NCI-H526 treated with DMSO at 0.1 percent for 48 hours (cell line): ENCODE measurements around the gene OR2AT4.
"Not testable (repeated sequence)": the region's sequence is repeated elsewhere in the genome, so short reads cannot be mapped to it uniquely, and the experiment has no call there.

Experiments used
- DNase-seq: peaks from one replicate; lab custom pipeline; 2025; lab: John Stamatoyannopoulos, UW

The OR2AT4 gene

GRCh38 chr11:75103380-75104026 is 6.8 kb upstream of the OR2AT4 start:
- no peak for DNase-seq

DNA sequence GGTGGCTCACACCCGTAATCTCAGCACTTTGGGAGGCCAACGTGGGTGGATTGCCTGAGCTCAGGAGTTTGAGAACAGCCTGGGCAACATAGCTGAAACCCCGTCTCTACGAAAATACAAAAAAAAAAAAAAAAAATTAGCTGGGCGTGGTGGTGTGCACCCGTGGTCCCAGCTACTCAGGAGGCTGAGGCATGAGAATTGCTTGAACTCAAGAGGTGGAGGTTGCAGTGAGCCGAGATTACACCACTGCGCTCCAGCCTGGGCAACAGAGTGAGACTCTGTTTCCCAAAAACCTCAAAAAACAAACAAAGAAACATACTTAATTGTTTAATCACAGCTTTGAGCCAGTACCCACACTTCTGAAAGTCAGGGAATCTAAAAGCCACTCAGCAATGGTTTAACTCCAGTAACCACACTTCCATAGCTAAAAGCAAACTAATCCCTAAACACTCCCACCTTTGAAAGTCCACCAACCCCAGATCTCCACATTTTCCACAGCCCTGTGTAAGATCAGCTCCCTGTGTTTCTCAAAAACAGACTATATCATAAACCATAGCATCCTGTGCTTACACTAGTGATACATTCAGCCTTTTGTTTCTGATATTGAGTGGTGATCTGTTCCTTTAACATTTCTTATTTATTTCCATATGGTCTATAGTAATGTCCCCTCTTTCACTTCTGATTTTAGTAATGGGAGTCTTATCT is 4.9 kb upstream of the OR2AT4 start:
- DNase-seq, result no peak

DNA sequence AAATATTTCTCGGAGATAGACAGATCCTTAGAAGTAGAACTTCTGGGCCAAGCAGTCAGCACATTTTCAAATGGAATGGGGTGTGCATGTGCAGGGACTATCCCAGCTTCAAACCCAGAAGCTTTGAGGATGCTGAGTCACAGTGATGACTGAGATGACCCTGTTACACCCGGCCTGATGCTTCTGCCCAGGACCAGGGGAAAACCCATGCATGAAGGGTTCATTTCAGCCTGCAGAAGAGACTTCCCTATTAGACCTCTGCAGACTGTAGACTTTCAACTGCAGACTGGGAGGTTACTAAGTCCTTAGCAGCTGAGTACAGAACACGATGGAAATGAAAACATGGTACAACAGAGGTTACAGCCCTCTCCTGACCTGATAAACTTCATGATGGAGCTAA is 3.6 kb upstream of the OR2AT4 start:
- no peak for DNase-seq

- DNase-seq, result no peak
Measured at GRCh38 chr11:75099635-75100034, 3.0 kb upstream of the OR2AT4 start.

DNA sequence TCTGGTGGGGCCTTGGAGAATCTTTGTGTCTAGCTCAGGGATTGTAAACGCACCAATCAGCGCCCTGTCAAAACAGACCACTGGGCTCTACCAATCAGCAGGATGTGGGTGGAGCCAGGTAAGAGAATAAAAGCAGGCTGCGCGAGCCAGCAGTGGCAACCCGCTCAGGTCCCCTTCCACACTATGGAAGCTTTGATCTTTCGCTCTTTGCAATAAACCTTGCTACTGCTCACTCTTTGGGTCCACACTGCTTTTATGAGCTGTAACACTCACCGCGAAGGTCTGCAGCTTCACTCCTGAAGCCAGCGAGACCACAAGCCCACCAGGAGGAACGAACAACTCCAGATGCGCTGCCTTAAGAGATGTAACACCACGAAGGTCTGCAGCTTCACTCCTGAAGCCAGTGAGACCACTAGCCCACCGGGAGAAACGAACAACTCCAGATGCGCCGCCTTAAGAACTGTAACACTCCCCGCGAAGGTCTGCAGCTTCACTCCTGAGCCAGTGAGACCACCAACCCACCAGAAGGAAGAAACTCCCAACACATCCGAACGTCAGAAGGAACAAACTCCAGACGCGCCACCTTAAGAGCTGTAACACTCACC is 2.3 kb upstream of the OR2AT4 start:
- not testable (repeated sequence) for DNase-seq

- DNase-seq, result not testable (repeated sequence)
Measured at GRCh38 chr11:75098181-75098580, 1.5 kb upstream of the OR2AT4 start.

- DNase-seq, result no peak
Measured at GRCh38 chr11:75097173-75097557, 489 bp upstream of the OR2AT4 start.

- DNase-seq, result not testable (repeated sequence)
Measured at GRCh38 chr11:75094382-75094781, 2.3 kb downstream of the OR2AT4 start.

DNA sequence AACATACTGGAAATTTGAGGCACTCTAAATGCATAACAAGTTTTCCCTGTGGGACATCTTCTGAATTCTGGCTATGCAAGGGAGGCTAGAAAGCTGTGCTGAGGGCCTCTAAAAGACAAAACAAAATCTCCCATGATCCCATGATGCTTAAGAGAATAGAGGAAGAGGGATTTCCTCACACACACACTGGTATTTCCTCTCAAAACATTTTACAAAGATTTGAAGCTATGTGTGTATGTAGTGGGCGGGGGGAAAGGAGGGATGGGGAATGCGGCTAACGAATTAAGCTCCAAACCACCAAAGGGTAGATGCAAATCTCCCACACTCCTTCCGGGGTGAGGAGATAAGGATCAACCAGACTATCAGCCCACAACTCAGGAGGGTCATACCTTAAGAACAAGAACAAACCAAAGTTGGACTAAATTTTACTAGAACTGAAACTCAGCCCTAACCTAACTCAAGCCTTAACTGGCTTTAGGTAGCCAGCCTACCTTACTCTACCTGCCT is 6.0 kb downstream of the OR2AT4 start:
- DNase-seq, result no peak

DNA sequence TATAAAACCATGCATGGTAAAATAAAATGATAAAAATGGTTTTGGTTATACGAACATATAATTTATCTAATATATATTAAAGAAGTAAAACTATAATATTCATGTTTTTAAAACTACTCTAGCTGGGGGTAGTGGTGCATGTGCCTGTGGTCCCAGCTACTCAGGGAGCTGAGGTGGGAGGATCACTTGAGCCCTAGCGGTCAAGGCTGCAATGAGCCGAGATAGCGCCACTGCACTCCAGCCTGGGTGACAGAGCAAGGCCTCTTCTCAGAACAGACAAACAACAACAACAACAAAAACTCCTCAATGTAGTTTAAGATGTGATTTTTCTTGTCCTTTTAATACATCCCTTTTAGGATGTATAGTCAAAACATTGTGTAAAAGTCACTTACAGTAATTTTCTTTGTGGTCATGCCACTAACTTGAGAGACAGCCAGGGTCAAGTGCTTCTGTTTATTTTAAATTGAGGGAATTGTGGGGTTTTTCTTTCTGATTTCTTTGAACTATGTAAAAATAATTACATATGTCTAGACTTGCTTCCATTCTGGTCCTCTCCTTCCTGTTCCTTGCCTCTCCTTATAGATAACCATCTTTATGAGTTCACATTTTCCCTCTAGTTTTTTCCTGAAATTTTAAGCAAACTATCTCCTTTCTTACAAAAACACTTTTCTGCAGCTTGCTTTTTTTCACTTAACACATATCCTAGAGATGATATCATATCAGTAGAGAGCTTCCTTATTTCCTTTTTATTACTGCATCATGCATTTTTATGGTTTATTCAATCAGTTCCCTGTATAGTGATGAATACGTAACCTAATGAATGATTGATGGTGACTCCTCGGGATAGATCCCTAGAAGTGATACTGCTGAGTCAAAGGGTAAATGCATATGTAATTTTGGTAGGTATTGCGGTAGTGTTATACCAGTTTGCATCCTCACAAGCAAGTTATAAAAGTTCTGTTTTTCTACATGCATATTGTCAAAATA is 9.1 kb downstream of the OR2AT4 start:
- no peak for DNase-seq

GRCh38 chr11:75084883-75085282 is 11.8 kb downstream of the OR2AT4 start:
- DNase-seq, result no peak

GRCh38 chr11:75083217-75083605 is 13.5 kb downstream of the OR2AT4 start:
- no peak for DNase-seq

DNA sequence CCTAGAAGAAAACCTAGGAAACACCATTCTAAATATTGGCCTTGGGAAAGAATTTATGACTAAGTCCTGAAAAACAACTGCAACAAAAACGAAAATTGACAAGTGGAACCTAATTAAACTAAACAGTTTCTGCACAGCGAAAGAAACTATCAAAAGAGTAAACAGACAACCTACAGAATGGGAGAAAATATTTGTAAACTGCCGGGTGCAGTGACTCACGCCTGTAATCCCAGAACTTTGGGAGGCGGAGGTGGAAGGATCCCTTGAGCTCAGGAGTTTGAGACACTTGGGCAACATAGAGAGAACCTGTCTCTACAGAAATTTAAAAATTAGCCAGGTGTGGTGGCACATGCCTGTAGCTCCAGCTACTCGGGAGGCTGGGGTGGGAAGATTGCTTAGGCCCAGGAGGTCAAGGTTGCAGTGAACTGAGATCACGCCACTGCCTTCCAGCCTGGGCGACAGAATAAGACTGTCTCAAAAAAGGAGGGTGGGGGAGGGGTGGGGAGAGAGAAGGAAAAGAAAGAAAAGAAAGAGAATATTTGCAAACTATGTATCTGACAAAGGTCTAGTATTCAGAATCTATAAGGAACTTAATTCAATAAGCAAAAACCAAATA is 14.0 kb downstream of the OR2AT4 start:
- DNase-seq, result no peak

- no peak for DNase-seq
Measured at GRCh38 chr11:75079546-75079945, 17.1 kb downstream of the OR2AT4 start.

DNA sequence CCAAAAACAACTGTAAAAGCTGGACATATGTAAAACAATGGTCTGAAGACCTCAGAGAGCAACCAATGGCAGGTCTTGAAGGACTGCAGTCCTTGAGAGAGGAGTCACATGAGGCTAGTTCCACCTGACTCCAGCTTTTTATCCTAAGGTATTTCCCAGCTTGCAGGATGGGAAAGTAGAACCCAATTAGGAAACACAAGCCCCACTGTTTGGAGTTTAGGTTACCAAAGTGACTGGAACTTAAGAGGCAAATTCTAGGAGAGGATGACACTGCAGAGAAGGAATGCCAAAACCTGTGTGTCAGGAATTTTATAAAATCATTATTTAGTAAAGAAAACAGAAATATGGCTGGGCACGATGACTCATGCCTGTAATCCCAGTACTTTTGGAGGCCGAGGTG is 18.4 kb downstream of the OR2AT4 start:
- no peak for DNase-seq

DNA sequence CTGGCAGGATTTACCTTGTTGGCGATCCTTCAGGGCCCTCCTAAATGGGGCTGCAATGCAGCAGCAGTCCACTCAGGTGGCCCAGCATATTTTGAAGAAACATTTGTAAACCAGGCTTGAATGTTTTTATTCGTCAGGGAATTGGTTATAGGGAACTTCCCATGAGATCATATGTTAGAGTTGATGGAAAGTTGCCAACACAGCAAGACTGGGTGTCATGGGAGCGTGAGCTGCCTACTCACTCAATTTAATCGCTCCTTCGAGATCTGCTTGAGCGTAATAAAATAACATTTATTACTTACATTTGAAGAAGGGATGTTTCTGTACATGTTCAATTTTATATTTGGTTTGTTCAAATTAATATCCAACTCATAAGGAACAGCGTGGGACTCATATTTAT is 19.4 kb downstream of the OR2AT4 start:
- DNase-seq, result no peak

DNA sequence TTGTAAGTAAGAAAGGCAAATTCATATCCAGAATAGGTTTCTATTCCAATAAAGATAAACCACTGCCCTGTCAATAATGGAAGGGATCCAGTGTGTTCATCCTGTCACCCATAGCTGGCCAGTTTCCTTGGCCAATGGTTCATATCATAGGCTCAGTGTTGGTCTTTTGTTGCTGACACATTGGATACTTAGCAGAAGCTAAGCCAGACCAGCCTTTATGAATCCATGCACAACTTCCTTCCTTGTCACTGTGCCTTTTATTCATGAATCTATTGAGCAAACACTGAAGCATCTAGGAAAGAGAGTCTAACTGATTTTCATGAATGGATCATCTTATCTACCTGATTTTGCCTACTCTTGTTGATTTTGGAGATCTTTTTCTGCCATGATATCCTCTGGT is 20.0 kb downstream of the OR2AT4 start:
- no peak for DNase-seq

DNA sequence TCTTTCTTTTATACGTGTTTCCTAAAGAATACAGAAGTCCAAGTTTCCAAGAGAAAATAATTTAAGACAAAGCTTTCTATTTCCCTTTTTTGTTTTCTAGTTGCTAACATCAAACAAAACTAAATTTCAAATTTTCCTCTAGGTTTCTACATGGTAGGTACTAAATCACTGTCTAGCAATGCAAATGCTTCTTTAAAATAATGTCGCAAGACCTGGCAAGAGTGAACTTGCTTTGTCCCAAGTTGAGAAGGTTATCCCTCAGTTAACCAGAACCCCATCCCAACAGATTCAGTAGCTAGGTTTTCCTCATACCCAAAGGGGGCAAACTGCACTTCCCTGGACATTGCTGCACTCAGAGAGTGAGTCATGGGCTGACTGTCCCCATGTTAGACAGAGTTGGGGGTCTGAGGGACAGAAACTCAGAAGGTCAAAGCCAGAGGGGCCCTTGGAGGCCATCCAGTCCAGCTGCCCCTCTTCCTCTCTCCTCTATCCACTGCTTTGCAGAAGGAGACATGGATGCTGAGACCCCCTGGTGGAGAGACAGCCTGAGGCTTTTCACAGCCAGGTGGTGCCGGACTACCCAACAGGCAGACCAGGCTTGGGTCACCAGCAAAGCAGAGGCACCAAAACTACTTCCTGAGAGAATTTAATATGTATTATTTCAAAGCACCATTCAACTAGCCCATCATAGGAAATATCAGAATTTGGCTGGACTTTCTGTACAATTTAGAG is 23.1 kb downstream of the OR2AT4 start:
- DNase-seq, result no peak

GRCh38 chr11:75072582-75072981 is 24.1 kb downstream of the OR2AT4 start:
- DNase-seq, result no peak

- no peak for DNase-seq
Measured at GRCh38 chr11:75069473-75069872, 27.2 kb downstream of the OR2AT4 start.

- DNase-seq, result no peak
Measured at GRCh38 chr11:75068993-75069392, 27.7 kb downstream of the OR2AT4 start.
